H1 (cell line): Measurements from ENCODE around the gene TLL1. TPM values are rescaled to one million over a fixed set of nuclear protein-coding genes. Genes with fewer than 3 reads are reported as not detected.

Source experiments
- CTCF ChIA-PET: fragments of 300-600 bp; sonication (Branson Sonifier 250); formaldehyde crosslinking; loops from one replicate; lab custom pipeline; 2021; ENCODE audit not compliant: partially characterized antibody; lab: Charles Lee
- POLR2A ChIA-PET: fragments of 300-600 bp; sonication (Branson Sonifier 250); formaldehyde crosslinking; loops from one replicate; lab custom pipeline; 2021; ENCODE audit warnings: inconsistent platforms; ENCODE audit not compliant: partially characterized antibody; lab: Charles Lee
- DNase-seq, 2 experiments: peaks; one replicate each; pipeline versions ENCODE4 v3.0.0 to v3.0.0-alpha.2; 2010 to 2022; ENCODE audit warnings: low spot score in 2 of 2, low read depth in 1 of 2, mixed read lengths in 1 of 2
- FAIRE-seq: peaks from 2 replicates; lab custom pipeline; 2011; peaks lifted over from hg19 to GRCh38; lab: Jason Lieb, UNC
- H2AFZ ChIP-seq: 2 replicates; pipeline ENCODE4 v1.8.1; 2012; ENCODE audit warnings: low read length, inconsistent platforms
- H2AK5ac ChIP-seq: 2 replicates; pipeline ENCODE4 v1.6.1; 2013; ENCODE audit warnings: low read depth, low read length
- H2BK120ac ChIP-seq: replicated peaks from 2 replicates; pipeline ENCODE3; 2013; ENCODE audit warnings: low read depth, low read length, inconsistent platforms
- H2BK12ac ChIP-seq: 2 replicates; pipeline ENCODE4 v1.6.1; 2013; ENCODE audit warnings: low read depth, low read length
- H2BK15ac ChIP-seq: 2 replicates; pipeline ENCODE4 v1.6.1; 2013; ENCODE audit warnings: low read length
- H2BK20ac ChIP-seq: 2 replicates; pipeline ENCODE4 v1.6.1; 2013; ENCODE audit warnings: low read length
- H2BK5ac ChIP-seq: 2 replicates; pipeline ENCODE4 v1.6.1; 2013; ENCODE audit warnings: low read depth, low read length
- H3K14ac ChIP-seq: 2 replicates; pipeline ENCODE4 v1.6.1; 2013; ENCODE audit warnings: inconsistent platforms; ENCODE audit not compliant: insufficient read length
- H3K18ac ChIP-seq: 2 replicates; pipeline ENCODE4 v1.6.1; 2013; ENCODE audit warnings: low read length; ENCODE audit errors: extremely low read depth
- H3K23ac ChIP-seq: 2 replicates; pipeline ENCODE4 v1.6.1; 2013; ENCODE audit warnings: inconsistent platforms; ENCODE audit not compliant: insufficient read length
- H3K23me2 ChIP-seq: 2 replicates; pipeline ENCODE4 v1.6.1; 2013; ENCODE audit warnings: low read depth, low read length
- H3K27ac ChIP-seq: 2 replicates; pipeline ENCODE4 v1.6.1; 2011; ENCODE audit warnings: low read depth, low read length, inconsistent platforms
- H3K27me3 ChIP-seq, 4 experiments: replicated peaks in 1 of 4; 1 replicate in 1 of 4; 2 replicates in 3 of 4; pipeline versions ENCODE4 v1.6.1 to v1.8.1; 2011 to 2013; ENCODE audit warnings: low read length in 3 of 4, mild to moderate bottlenecking in 3 of 4, inconsistent platforms in 2 of 4, mixed read lengths in 2 of 4, moderate library complexity in 1 of 4; ENCODE audit not compliant: control insufficient read depth in 3 of 4, insufficient read depth in 3 of 4; ENCODE audit errors: extremely low read depth in 1 of 4
- H3K36me3 ChIP-seq, 4 experiments: 2 replicates each; pipeline versions ENCODE4 v1.6.1 to v1.8.1; 2011 to 2013; ENCODE audit warnings: mild to moderate bottlenecking in 4 of 4, low read length in 3 of 4, moderate library complexity in 2 of 4, control low read depth in 1 of 4, inconsistent platforms in 1 of 4; ENCODE audit not compliant: insufficient read depth in 4 of 4, control insufficient read depth in 2 of 4
- H3K4ac ChIP-seq: replicated peaks from 2 replicates; pipeline ENCODE3; 2013; ENCODE audit warnings: low read length, low read depth, mixed read lengths, inconsistent platforms; ENCODE audit not compliant: insufficient read length
- H3K4me1 ChIP-seq, 4 experiments: replicated peaks in 1 of 4; 1 replicate in 1 of 4; 2 replicates in 3 of 4; pipeline versions ENCODE4 v1.6.1 to v1.8.1; 2011 to 2013; ENCODE audit warnings: low read length in 3 of 4, inconsistent platforms in 2 of 4, mixed read lengths in 1 of 4; ENCODE audit not compliant: insufficient read depth in 4 of 4, control insufficient read depth in 3 of 4
- H3K4me2 ChIP-seq, 2 experiments: 2 replicates each; pipeline versions ENCODE4 v1.6.1 to v1.8.1; 2011 to 2013; ENCODE audit warnings: low read depth in 2 of 2, low read length in 2 of 2, control low read depth in 1 of 2, inconsistent platforms in 1 of 2, mild to moderate bottlenecking in 1 of 2; ENCODE audit not compliant: insufficient read depth in 1 of 2
- H3K4me3 ChIP-seq, 4 experiments: fragments of 200-600, 300-600 bp in 1 of 4; sonication (generic), shearing (Covaris generic), sonication (Bioruptor Twin) in 1 of 4; 2 replicates each; pipeline versions ENCODE4 v1.5.1 to v1.8.1; 2011 to 2016; ENCODE audit warnings: low read length in 4 of 4, low read depth in 3 of 4, control low read depth in 2 of 4, inconsistent platforms in 2 of 4, mild to moderate bottlenecking in 2 of 4, mixed read lengths in 1 of 4, moderate library complexity in 1 of 4; ENCODE audit not compliant: insufficient read depth in 2 of 4; ENCODE audit errors: extremely low read depth in 1 of 4
- H3K56ac ChIP-seq: replicated peaks from 2 replicates; pipeline ENCODE3; 2013; ENCODE audit warnings: low read depth, mild to moderate bottlenecking, mixed read lengths, low read length, inconsistent platforms; ENCODE audit not compliant: insufficient read length
- H3K79me1 ChIP-seq: 2 replicates; pipeline ENCODE4 v1.6.1; 2013; ENCODE audit warnings: low read depth, low read length, control low read depth
- H3K79me2 ChIP-seq, 2 experiments: 2 replicates each; pipeline versions ENCODE4 v1.6.1 to v1.8.1; 2012 to 2013; ENCODE audit warnings: low read length in 2 of 2, mild to moderate bottlenecking in 2 of 2, inconsistent platforms in 1 of 2; ENCODE audit not compliant: insufficient read depth in 2 of 2, control insufficient read depth in 1 of 2
- H3K9ac ChIP-seq, 4 experiments: replicated peaks in 1 of 4; 1 replicate in 1 of 4; 2 replicates in 3 of 4; pipeline versions ENCODE4 v1.6.1 to v1.8.1; 2011 to 2013; ENCODE audit warnings: low read depth in 3 of 4, low read length in 3 of 4, control low read depth in 2 of 4, mild to moderate bottlenecking in 2 of 4, moderate library complexity in 2 of 4, inconsistent platforms in 1 of 4; ENCODE audit errors: extremely low read depth in 1 of 4
- H3K9me3 ChIP-seq, 2 experiments: 2 replicates each; pipeline versions ENCODE4 v1.6.1 to v1.8.1; 2012 to 2013; ENCODE audit warnings: mild to moderate bottlenecking in 2 of 2, moderate library complexity in 2 of 2, control low read depth in 1 of 2, inconsistent platforms in 1 of 2, low read depth in 1 of 2, low read length in 1 of 2, mixed read lengths in 1 of 2; ENCODE audit not compliant: insufficient read depth in 2 of 2
- H4K20me1 ChIP-seq, 2 experiments: replicated peaks in 1 of 2; 2 replicates each; pipeline versions ENCODE3 to v1.8.1; 2011 to 2013; ENCODE audit warnings: inconsistent platforms in 2 of 2, low read length in 2 of 2, mild to moderate bottlenecking in 1 of 2; ENCODE audit not compliant: insufficient read depth in 2 of 2, control insufficient read depth in 1 of 2
- H4K5ac ChIP-seq: 2 replicates; pipeline ENCODE4 v1.6.1; 2013; ENCODE audit warnings: low read length, low read depth, mixed read lengths, inconsistent platforms; ENCODE audit not compliant: insufficient read length
- H4K8ac ChIP-seq: 2 replicates; pipeline ENCODE4 v1.8.0; 2013; ENCODE audit warnings: mild to moderate bottlenecking, moderate library complexity, low read length, inconsistent platforms; ENCODE audit not compliant: insufficient read depth; ENCODE audit errors: extremely low read depth
- H4K91ac ChIP-seq: replicated peaks from 2 replicates; pipeline ENCODE3; 2013; ENCODE audit warnings: low read length, mixed read lengths, inconsistent platforms; ENCODE audit not compliant: insufficient read length
- BACH1 ChIP-seq: IDR thresholded peaks from 2 replicates; pipeline ENCODE4 v1.6.1; 2012; ENCODE audit warnings: low read length, improper control_type of control experiment
- HDAC6 ChIP-seq: IDR thresholded peaks from one replicate; pipeline ENCODE4 v1.7.1; 2012; ENCODE audit warnings: low read depth, mild to moderate bottlenecking, inconsistent platforms, low read length, moderate library complexity
- SIX5 ChIP-seq: IDR thresholded peaks from 2 replicates; pipeline ENCODE4 v1.6.1; 2011; ENCODE audit warnings: mild to moderate bottlenecking, low read depth, low read length
- WGBS, 2 experiments: shearing (Covaris generic) in 1 of 2; methylation state at CpG; one replicate each; pipeline versions ENCODE4 v1.1.6 to v1.1.7; 2013 to 2015; ENCODE audit warnings: low lambda C conversion rate in 2 of 2, mixed read lengths in 2 of 2, inconsistent platforms in 1 of 2, low coverage in 1 of 2, missing lambda C conversion rate in 1 of 2; ENCODE audit not compliant: insufficient replicate concordance in 2 of 2, insufficient coverage in 1 of 2, insufficient read length in 1 of 2; ENCODE audit errors: extremely low coverage in 1 of 2, missing lambda C conversion rate in 1 of 2; 5-methylcytosine and 5-hydroxymethylcytosine counted together
- polyA plus RNA-seq, 7 experiments: library from polyadenylated mRNA; depleted of rRNA in 3 of 7; stranded (reverse) in 5 of 7; unstranded in 2 of 7; fragments of >200 nt in 5 of 7; fragments of 200-250 nt in 2 of 7; gene quantifications; 1 replicate in 5 of 7; 2 replicates in 1 of 7; 4 replicates in 1 of 7; pipeline versions ENCODE4 v1.2.1 to v1.2.3, GENCODE V29; 2011 to 2013; ENCODE audit warnings: missing spikeins in 2 of 7, mixed read lengths in 2 of 7
- total RNA-seq: library from RNA; stranded (reverse); fragmentation: NEBNext Ultra II Directional; extraction: Animal tissue kit (Norgen Biotek cat#: 25700); gene quantifications from 2 replicates; pipeline ENCODE4 v1.2.1, GENCODE V29; 2021

Gene TLL1
- total and polyA plus RNA-seq, 2 of the 8 experiments (the other 6 are each of a cell fraction or from before 2014, with no cell fraction given): 0.18 to 1.1 TPM

- no peak overlapping the region for H3K27ac ChIP-seq
- no peak for TF ChIP-seq SIX5
- TF ChIP-seq BACH1: no peak
- TF ChIP-seq HDAC6: no peak
Measured at GRCh38 chr4:166014411-166014810, 141.4 kb downstream of the TLL1 start.

More at GRCh38 chr4:166014411-166014810, 141.4 kb downstream of the TLL1 start:
- ChIA-PET POLR2A (no interaction called here), CTCF (no interaction called here)
- no peak overlapping the region for H3K23ac ChIP-seq
- H3K79me2 ChIP-seq: no peaks in the 10 kb centered on the region
- no peak overlapping the region for H3K9ac ChIP-seq
- no peak overlapping the region for H2BK12ac ChIP-seq
- H2AK5ac ChIP-seq: no peak overlapping the region
- no peaks in the 10 kb centered on the region for H3K36me3 ChIP-seq
- no peaks in the 10 kb centered on the region for H3K23me2 ChIP-seq
- no peaks in the 10 kb centered on the region for H3K9me3 ChIP-seq
- H2BK15ac ChIP-seq: no peak overlapping the region
- no peaks in the 10 kb centered on the region for H4K20me1 ChIP-seq
- H3K4me2 ChIP-seq: no peak overlapping the region
- H4K5ac ChIP-seq: no peak overlapping the region
- H2BK20ac ChIP-seq: no peak overlapping the region
- H3K4me1 ChIP-seq: no peaks in the 10 kb centered on the region
- H2AFZ ChIP-seq: no peak overlapping the region; the same call in 1 of the 2 replicates
- no peak overlapping the region for H3K18ac ChIP-seq
- no peak for DNase-seq
- H3K56ac ChIP-seq: no peak overlapping the region
- no peak overlapping the region for H2BK5ac ChIP-seq
- H3K4me3 ChIP-seq: no peak overlapping the region
- no peak overlapping the region for H4K91ac ChIP-seq
- no peak overlapping the region for H4K8ac ChIP-seq
- no peak overlapping the region for H3K4ac ChIP-seq
- 97% methylated on average over 6 of the region's 6 CpGs; no CpG with 5 or more reads in 1 of the 2 experiments for WGBS, 2 experiments
- H3K27me3 ChIP-seq: no peaks in the 10 kb centered on the region
- H2BK120ac ChIP-seq: no peak overlapping the region
- no peaks in the 10 kb centered on the region for H3K79me1 ChIP-seq
- no peak overlapping the region for H3K14ac ChIP-seq
- FAIRE-seq: no peak
